Stomach (tissue), 9 donors: Measurements from ENCODE around the gene ATP1A1. TPM values are rescaled to one million over a fixed set of nuclear protein-coding genes. Genes with fewer than 3 reads are reported as not detected.

Source experiments
- DNase-seq, 2 donors: peaks; one replicate each; pipeline versions ENCODE4 v3.0.0 to v3.0.0-alpha.2; 2013 to 2019
- H3K27ac ChIP-seq, 5 donors: fragments of 200-600 bp in 4 of 5; sonication (generic) in 4 of 5; one replicate each; pipeline ENCODE4 v1.5.1; 2013 to 2019; ENCODE audit warnings: mild to moderate bottlenecking in 1 of 5, moderate library complexity in 1 of 5
- H3K27me3 ChIP-seq, 3 donors: fragments of 200-600 bp; sonication (generic); one replicate each; pipeline ENCODE4 v1.5.1; 2017 to 2019; ENCODE audit warnings: mixed run types in 1 of 3
- H3K36me3 ChIP-seq, 4 donors: fragments of 200-600 bp; sonication (generic); 1 replicate in 3 of 4; 2 replicates in 1 of 4; pipeline ENCODE4 v1.5.1; 2016 to 2019
- H3K4me1 ChIP-seq, 4 donors: fragments of 200-600 bp; sonication (generic); one replicate each; pipeline ENCODE4 v1.5.1; 2016 to 2019
- H3K4me3 ChIP-seq, 4 donors: fragments of 200-600 bp; sonication (generic) in 3 of 4; one replicate each; pipeline ENCODE4 v1.5.1; 2016 to 2019; ENCODE audit warnings: mild to moderate bottlenecking in 1 of 4
- H3K9me3 ChIP-seq, 4 donors: fragments of 200-600 bp; sonication (generic); one replicate each; pipeline ENCODE4 v1.5.1; 2016 to 2019
- CTCF ChIP-seq, 7 experiments: fragments of 450-650 bp in 4 of 7; fragments of 200-600 bp in 3 of 7; sonication (generic) in 3 of 7; IDR thresholded peaks; one replicate each; pipeline ENCODE4 v1.5.1; 2016 to 2019; ENCODE audit warnings: antibody characterized with exemption in 7 of 7, control low read depth in 2 of 7, mild to moderate bottlenecking in 1 of 7
- EP300 ChIP-seq: sonication (generic); formaldehyde crosslinking; IDR thresholded peaks from one replicate; pipeline ENCODE4 v1.6.1; 2017; ENCODE audit warnings: antibody characterized with exemption
- POLR2A ChIP-seq, 4 donors: fragments of 450-650 bp; IDR thresholded peaks; one replicate each; pipeline ENCODE4 v1.6.1; 2016; ENCODE audit warnings: antibody characterized with exemption in 4 of 4, control low read depth in 2 of 4, mild to moderate bottlenecking in 1 of 4, moderate library complexity in 1 of 4
- POLR2AphosphoS5 ChIP-seq, 3 donors: sonication (generic); formaldehyde crosslinking; IDR thresholded peaks; one replicate each; pipeline ENCODE4 v1.6.1; 2016; ENCODE audit warnings: antibody characterized with exemption in 3 of 3
- WGBS, 5 donors: extraction: QIAGEN DNeasy Blood & Tissue Kit in 3 of 5; methylation state at CpG; one replicate each; pipeline versions ENCODE4 v1.1.5 to v1.1.7; 2013 to 2018; 5-methylcytosine and 5-hydroxymethylcytosine counted together
- intact Hi-C: fragments of 100-400 bp; cut with DNase I; formaldehyde crosslinking; loops from one replicate; pipeline ENCODE4 v1.15.1; 2023; ENCODE audit warnings: low total_unique reads
- polyA plus RNA-seq, 3 donors: library from polyadenylated mRNA; stranded (reverse); fragments of 200-250 nt; gene quantifications; one replicate each; pipeline ENCODE4 v1.2.3, GENCODE V29; 2013
- total RNA-seq, 5 donors: library from RNA; depleted of rRNA; stranded (reverse); fragments of >200 nt; gene quantifications; one replicate each; pipeline versions ENCODE4 v1.1.0 to v1.2.3, GENCODE V29; 2014 to 2016
- donor health status: healthy with polysubstance abuse.
- donor health status: Bipolar disorder and iron deficiency.
- donor health status: healthy.

ATP1A1 gene
- total and polyA plus RNA-seq, 8 donors, result 49.9 to 576 (median 171) TPM

- no peak for DNase-seq
- Histone ChIP-seq H3K9me3 (no peaks in the 10 kb centered on the region), H3K27me3 (no peaks in the 10 kb centered on the region), H3K36me3 (peaks cover 59 to 80% (median 76%) of the 10 kb centered on the region in 4 donors), H3K27ac (no peak overlapping the region), H3K4me3 (no peak overlapping the region), H3K4me1 (peaks cover 0 to 7% (median 2%) of the 10 kb centered on the region in 4 donors)
- WGBS, 5 donors, result 89 to 96% (median 93%) methylated on average over 6 of the region's 6 CpGs
- intact Hi-C loops, result no loop called here
- TF ChIP-seq POLR2A (IDR thresholded peaks at IDR 0.05) (no peak), EP300 (no peak), CTCF (IDR thresholded peaks at IDR 0.05) (no peak), POLR2AphosphoS5 (IDR thresholded peaks at IDR 0.05) (no peak)
These were observed 34.0 kb downstream of the ATP1A1 start for GRCh38 chr1:116407033-116407432.

- Histone ChIP-seq H3K9me3 (no peaks in the 10 kb centered on the region), H3K4me1 (peaks cover 0 to 12% (median 4%) of the 10 kb centered on the region in 4 donors), H3K4me3 (no peak overlapping the region), H3K27me3 (no peaks in the 10 kb centered on the region), H3K27ac (no peak overlapping the region), H3K36me3 (peaks cover 47 to 68% (median 65%) of the 10 kb centered on the region in 4 donors)
- no peak for TF ChIP-seq POLR2A (IDR thresholded peaks at IDR 0.05)
- TF ChIP-seq POLR2AphosphoS5 (IDR thresholded peaks at IDR 0.05), result no peak
- TF ChIP-seq EP300, result no peak
- TF ChIP-seq CTCF (IDR thresholded peaks at IDR 0.05), result no peak
- 72 to 98% (median 96%) methylated on average over 2 of the region's 2 CpGs for WGBS, 5 donors
- intact Hi-C loops, result no loop called here
- no peak for DNase-seq
These were observed 35.1 kb downstream of the ATP1A1 start for GRCh38 chr1:116408193-116408592.

- no peak for DNase-seq
- TF ChIP-seq EP300 (no peak), POLR2AphosphoS5 (IDR thresholded peaks at IDR 0.05) (no peak), POLR2A (IDR thresholded peaks at IDR 0.05) (no peak), CTCF (IDR thresholded peaks at IDR 0.05) (no peak)
- intact Hi-C loops, result no loop called here
- Histone ChIP-seq H3K27ac (no peak overlapping the region), H3K4me1 (peaks cover 0 to 12% (median 4%) of the 10 kb centered on the region in 4 donors), H3K27me3 (no peaks in the 10 kb centered on the region), H3K4me3 (no peak overlapping the region), H3K36me3 (peaks cover 39 to 62% (median 56%) of the 10 kb centered on the region in 4 donors), H3K9me3 (no peaks in the 10 kb centered on the region)
- 89 to 94% (median 91%) methylated on average over 13 of the region's 13 CpGs for WGBS, 5 donors
These were observed 36.0 kb downstream of the ATP1A1 start for GRCh38 chr1:116408803-116409720.

GRCh38 chr1:116409751-116410191, 36.7 kb downstream of the ATP1A1 start:
- H3K36me3 ChIP-seq, result peaks cover 31 to 55% (median 49%) of the 10 kb centered on the region in 4 donors
- intact Hi-C loops, result no loop called here
- TF ChIP-seq CTCF (IDR thresholded peaks at IDR 0.05) (no peak), POLR2A (IDR thresholded peaks at IDR 0.05) (no peak), EP300 (no peak), POLR2AphosphoS5 (IDR thresholded peaks at IDR 0.05) (no peak)
- 83 to 91% (median 90%) methylated on average over 8 of the region's 8 CpGs for WGBS, 5 donors
- no peak for DNase-seq
- H3K27me3 ChIP-seq, result no peaks in the 10 kb centered on the region
- H3K27ac ChIP-seq, result no peak overlapping the region
- H3K4me3 ChIP-seq, result no peak overlapping the region
- H3K9me3 ChIP-seq, result no peaks in the 10 kb centered on the region
- H3K4me1 ChIP-seq, result peaks cover 0 to 12% (median 4%) of the 10 kb centered on the region in 4 donors
